Activated effector memory CD4-positive, alpha-beta T cell treated with anti-CD3 and anti-CD28 coated beads, Interleukin-2, amount 50 U/mL, for 16 hours (primary cell): ENCODE data around the gene PRPSAP1.

ENCODE experiments used
- DNase-seq: peaks from one replicate; pipeline ENCODE4 v3.0.0-alpha.2; 2020

PRPSAP1 gene

DNA sequence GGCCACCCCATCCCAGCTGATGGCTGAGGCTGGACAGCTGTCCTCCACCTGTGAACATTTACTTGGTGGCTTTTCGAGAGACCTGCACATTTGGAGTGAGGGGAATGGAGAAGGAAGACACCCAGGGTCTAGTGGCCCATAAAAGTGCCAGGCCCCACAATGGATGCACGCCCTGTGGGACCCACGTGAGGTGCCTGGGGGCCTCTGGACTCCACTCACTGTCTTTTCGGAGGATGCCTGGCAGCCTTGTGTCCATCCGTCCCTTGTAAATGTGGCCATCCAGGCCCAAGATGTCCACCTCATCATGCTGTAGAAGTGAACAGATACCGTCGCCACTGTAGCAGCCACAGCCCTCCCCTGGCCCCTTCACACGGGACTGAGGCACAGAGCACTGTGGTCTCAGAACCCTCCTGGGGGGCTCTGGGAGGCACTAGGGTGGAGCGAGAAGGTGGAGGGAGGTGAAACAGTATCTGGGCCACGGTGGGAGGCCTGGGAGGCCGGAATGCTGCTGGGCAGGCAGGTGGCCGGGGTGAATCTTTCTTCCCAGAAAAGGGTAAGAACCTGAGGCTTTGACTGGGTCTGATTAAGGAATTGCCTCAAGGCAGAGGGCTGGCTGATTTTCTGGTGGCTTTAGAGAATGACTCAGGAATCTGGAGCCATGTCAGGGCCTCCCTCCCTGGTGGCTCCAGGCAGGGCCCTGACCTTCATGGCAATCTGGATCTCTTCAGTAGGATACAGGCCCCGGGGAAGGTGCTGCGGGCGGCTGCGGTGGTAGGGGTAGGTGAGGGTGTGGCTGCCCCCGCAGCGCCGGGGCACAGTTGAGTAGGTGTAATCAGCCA is 77.0 kb downstream of the PRPSAP1 start:
- DNase-seq = no peak

GRCh38 chr17:76276069-76276431 is 77.7 kb downstream of the PRPSAP1 start:
- no peak for DNase-seq

DNA sequence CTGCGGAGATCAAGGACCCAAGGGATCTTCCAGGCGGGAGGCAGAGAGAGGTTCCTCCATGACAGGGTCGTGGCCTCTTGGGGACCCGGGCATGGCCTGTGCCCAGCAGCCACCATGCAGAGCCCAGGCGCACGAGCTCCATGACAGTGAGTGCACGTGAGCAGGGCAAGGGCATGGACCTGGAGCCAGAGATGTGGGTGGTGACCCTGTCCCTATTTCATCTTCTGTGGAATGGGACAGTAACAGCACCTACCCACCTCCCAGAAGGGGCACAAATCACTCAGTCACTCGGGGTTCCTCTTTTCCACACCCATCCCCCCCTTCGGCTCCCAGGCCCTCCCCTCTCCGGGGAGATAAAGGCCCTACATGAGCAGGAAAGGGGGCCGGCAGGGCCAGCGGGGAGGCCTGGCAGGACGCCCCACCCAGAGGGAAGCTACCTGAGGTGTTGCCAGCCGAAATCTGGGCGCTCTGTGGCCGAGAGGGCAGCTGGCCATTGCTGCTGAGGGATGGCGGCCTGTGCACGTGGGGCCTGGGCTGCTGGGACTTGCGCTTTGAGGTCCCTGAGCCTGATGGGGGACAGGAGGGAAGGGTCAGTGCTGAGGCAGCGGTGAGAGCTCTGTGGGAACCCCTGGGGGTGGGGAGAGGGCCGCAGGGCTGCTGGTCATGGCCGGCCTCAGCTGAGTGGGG is 78.2 kb downstream of the PRPSAP1 start:
- no peak for DNase-seq

DNA sequence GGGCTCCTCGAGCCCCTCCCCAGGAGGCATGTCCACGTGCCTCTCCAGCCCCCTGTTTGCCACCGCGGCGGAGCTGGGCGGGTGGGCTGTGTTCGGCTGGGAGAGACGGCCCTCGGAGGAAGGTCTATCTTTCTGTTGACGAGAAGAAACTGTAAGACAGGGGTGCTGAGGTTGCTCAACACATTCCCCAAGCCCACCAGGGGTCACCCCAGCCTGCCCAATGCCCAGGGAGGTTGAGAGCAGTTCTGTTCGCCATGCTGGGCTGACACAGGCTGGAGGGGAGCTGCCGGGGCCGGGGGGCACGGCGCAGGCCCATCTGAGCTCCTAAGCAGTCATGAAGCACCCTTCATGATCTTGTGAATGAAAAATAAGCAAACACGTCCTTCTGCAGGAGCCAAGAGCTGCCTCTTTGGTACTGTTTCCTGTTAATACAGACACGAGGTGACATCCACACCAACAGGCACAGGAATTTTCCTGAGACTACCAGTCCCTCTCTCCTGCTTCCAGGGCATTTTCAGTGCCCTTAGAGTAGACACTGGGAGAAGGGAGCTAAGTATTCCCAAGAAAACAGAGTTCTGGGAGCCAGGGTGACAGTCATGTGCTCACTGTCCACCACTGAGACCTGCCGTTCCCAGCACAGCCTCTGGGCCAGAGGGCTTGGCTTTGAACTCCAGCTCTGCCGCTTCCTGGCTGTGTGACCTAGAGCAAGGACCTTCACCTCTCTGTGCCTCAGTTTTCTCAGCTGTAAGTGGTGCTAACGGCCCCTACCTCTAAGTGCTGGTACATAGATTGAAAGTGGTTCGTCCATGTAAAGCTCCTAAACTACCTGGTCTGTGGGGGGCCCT is 79.4 kb downstream of the PRPSAP1 start:
- no peak for DNase-seq

DNA sequence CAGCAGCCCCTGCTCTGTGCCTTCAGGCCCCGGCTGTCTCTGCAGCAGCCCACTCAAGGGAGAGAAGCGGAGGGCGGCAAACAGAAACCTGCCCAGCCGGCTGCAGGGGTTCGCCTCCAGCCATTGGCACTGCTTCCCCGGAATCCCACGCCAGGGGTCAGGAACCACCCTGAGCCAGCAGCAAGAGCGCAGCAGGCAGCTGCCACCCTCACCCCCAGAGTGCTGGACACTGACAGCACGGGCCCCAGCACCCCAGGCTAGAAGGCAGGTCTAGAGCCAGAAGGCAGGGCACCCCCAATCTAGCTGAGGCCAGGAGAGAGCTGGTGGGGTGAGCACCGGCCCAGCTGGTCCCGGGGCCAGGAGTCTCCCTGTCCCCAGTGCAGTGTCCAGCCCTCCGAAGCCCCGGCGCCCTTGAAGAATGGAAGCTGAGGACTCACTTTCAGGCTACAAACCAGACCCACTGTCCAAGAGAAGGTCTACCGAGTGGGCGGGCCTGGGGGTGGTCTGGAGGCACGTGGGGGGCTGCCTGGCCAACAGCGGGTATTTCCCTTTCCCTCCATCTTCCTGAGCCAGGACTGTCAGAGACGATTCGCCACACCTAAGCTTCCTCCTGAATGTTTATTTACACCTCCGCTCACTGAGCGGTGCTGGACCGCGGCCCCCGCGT is 80.1 kb downstream of the PRPSAP1 start:
- peak; percentile 63 for DNase-seq

- DNase-seq = peak; percentile 79
Measured at GRCh38 chr17:76272541-76273444, 80.9 kb downstream of the PRPSAP1 start.

DNA sequence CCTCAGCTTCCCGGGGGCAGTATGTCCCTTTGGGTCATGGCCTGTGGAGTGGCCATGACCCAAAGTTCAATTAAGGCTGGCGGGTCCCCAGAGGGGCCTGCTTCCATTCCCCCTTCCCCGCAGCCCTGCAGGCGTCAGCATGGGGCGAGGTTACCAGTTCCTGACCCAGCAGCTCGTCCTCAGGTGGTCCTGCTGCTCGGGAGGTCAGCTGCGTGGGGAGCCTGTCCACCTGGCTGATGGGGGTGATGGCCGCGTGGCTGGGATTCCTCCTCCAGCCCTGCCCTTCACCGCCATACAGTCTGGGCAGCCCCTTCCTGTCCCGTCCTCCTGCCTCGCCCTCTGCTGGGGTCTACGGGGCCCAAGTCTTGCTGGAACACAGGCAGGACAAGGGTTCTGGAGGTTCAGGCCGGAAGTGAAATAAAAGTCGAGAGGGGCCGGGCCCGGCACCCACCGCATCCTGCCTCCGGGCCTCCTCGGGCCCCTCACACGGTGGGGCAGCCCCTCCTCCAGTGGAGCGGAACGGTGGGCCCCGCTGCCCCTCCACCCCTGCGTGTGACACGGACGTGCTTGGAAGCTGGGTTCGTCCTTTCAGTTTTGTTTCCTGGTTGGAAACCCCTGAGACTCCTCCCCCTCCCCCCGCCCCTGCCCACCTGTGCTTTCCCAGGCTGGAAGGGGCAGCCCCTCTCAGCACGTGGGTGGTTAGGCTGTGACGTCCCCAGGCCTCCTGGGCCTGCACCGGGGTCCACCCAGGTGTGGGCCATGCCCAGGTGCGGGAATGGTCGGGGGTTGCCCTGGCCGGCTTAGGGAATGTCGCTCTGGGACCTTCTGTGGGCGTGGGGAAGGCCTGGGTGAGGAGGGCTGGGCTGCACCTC is 81.8 kb downstream of the PRPSAP1 start:
- DNase-seq = peak; percentile 90

DNA sequence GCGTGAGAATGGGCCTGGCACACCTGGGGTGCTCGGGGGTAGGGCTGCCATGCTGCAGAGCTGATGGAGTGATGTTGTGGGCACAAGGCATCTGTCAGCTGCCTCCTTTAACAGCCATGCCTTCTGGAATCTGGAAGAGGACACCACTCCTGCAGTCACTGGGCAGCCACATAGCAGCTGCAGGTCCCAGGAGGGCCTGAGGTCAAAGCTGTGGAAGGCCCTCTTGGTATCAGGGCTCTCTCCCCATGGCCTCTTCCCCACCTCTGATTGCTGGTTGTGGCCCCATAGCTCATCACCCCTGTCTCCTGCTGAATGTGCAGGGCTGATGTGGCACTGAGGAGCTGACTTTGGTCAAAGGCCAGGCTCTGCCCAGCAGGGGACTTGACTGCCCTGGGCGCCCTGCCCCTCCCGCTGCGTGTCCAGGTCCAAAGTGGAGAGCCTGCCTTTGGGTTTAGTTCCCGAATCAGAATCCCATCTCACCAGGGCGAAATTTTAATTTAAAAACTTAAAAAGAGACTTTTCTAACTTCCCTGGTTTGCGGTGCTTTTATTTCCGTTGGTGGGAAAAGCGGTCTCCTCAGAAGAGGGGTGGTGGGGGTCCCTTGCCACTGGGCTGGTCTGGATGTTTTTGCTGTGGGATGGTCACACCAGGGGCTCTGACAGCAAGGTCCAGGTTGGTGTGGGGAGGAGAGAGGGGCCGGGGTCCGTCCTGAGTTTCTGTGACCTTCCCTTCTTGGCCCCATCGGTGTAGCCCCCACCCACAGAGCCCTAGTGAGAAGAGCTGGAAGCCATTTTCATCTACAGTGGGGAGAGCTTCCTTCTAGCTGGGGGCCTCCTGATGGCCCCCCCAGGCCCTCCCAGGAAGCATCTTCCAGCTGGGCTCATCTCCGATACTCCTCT is 82.7 kb downstream of the PRPSAP1 start:
- DNase-seq = peak; percentile 68

DNA sequence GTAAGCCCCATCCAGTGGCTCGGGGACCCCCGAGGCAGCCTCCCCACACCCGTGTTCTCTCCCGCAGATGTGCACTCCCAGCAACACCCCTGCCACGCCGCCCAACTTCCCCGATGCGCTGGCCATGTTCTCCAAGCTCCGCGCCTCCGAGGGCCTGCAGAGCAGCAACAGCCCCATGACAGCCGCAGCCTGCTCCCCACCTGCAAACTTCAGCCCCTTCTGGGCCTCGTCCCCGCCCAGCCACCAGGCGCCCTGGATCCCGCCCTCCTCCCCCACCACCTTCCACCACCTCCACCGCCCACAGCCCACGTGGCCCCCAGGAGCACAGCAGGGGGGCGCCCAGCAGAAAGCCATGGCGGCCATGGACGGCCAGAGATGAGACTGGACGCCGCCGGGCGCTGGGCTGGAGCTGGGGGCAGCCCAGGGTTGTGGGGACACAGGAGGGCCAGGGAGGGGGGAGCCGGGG is 83.6 kb downstream of the PRPSAP1 start:
- peak; percentile 63 for DNase-seq

DNA sequence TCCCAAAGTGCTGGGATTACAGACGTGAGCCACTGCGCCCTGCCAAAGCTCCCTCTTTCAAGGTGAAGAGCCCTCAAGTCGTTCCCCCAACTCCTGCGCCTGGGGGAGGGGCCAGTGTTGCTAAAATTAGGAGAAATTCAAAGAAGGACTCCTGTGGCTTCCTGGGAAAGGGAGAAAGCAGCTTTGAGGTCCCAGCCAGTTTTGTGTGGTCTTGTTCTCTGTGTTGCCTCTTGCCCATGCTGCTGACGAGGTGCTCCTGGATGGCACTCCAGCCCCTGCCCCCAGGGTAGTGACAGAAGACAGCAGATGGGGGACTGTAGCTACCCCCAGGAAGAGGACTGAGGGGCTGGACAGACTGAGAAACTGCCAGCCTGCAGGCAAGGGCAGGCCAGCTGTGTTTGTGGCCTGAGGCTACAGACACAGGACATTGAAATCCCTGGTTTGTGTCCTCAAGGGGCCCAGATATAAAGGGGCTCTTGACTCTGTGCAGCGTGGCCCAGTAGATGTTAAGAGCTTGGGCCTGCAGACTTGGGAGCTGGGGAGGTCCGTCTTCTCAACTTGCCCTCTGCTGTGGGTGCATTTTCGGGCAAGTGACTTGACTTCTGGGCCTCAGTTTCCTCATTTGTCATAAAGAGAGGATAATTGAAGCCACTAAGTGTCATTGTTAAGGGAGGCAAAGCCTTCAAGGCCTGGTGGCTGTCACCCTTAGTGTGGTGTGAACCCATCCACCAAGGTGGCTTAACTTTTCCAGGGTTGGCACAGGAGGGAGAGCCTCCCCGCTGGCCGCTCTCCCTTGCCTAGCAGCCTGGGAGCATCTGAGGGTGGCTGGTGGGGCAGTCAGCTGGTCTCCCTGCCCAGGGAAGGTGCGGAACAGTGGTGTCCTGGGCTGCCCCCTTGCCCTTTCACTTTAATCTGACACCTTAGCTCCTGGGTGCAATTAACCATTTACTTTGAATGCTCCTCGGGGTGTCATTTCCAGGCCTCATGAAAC is 84.4 kb downstream of the PRPSAP1 start:
- DNase-seq = peak; percentile 66

DNA sequence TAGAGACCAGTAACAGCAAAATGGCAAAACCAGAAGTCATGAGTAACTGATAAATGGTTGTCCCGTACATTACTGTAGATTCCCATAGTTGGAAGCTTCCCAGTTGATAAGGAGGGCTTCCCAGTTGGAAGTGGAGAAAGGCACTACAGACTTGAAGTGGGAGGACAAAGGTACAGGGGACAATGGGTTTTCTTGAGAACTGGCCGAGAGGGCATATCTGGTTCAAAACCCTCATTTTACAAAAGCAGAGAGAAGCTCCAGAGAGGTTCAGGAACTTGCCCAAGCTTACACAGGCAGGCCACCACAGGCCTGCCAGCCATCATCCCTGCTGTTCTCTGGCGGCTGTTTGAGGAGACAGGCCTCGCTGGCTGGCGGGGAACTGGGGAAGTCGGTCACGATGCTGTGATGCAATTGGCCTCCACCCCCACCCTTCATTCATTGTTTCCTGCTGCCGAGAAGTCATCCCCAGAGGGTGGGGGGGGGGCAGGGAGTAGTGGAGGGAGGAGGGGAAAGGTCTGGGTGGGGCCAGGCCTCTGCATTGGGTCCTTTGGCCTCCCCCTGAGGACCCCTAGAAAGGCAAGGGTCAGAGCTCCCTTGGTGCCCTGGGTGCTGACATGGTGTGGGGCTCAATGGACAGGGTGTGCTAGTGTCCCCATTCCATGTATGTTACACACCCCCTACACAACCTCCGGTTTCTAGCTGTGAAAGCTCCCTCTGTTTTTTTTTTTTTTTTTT is 85.5 kb downstream of the PRPSAP1 start:
- DNase-seq = peak; percentile 88

DNA sequence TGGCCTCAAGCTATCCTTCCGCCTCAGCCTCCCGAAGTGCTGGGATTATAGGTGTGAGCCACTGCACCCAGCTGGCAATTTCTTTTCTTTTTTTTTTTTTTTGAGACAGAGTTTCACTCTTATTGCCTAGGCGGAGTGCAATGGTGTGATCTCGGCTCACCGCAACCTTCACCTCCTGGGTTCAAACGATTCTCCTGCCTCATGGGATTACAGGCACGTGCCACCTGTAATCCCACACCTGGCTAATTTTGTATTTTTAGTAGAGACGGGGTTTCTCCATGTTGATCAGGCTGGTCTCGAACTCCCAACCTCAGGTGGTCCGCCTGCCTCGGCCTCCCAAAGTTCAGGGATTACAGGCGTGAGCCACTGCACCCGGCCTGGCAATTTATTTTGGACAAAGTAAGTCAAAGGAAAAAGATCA is 86.1 kb downstream of the PRPSAP1 start:
- peak; percentile 63 for DNase-seq

- no peak for DNase-seq
Measured at GRCh38 chr17:76267051-76267576, 86.6 kb downstream of the PRPSAP1 start.

- no peak for DNase-seq
Measured at GRCh38 chr17:76266244-76266938, 87.3 kb downstream of the PRPSAP1 start.

DNA sequence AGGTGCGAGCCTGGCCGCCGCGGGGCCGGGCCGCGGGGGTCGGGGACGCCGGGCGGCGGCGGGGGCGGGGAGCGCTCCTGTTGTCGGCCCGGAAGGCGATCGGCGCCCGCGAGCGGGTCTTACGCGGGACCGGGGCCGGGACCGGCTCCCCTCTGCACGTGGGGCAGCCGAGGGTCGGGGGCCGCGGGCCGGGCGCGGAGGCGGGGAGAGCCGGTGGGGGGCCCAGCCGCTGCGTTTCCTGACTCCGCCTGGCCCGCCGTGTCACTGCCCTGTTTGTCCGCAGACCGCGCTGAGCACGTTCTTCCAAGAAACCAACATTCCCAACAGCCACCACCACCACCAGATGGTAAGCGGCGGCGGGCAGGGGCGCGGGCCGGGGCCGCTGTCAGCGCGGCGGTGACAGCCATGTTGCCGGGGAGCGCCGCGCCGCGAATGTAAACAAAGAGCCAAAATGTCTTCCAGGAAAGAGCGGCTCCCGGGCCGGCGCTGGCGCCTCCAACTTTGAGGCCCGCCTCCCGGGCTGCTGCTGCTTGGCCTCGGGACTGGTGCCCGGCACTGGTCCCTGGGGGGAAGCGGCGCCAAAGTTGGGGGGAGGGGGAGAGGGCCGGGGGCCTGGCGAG is 88.0 kb downstream of the PRPSAP1 start:
- DNase-seq = peak; percentile 87
